Measurements from ENCODE around the gene CLOCK. TPM values are rescaled to one million over a fixed set of nuclear protein-coding genes. Genes with fewer than 3 reads are reported as not detected.

Gene CLOCK
- total and polyA plus RNA-seq, 2 of the 13 experiments (the other 11 are each of a cell fraction or from before 2014, with no cell fraction given), result 8.8 to 13.5 TPM

- intact Hi-C loops (cut with micrococcal nuclease; ENCODE audit: unreplicated experiment), result loop anchor here (5.0 kb wide), 1 partner anchor 77 kb away; the partner anchor contains the start of gene CLOCK
- DNase-seq (ENCODE audit: low spot score) (no peak), FAIRE-seq (no peak), ATAC-seq (no peak)
- TF ChIP-seq NR1H2 (CRISPR knock-in tag; IDR thresholded peaks at IDR 0.05; ENCODE audit: borderline replicate concordance, low read depth), result no peak
- no peak for TF ChIP-seq CBX5 (CRISPR knock-in tag; IDR thresholded peaks at IDR 0.05; ENCODE audit: borderline replicate concordance)
- no peak for TF ChIP-seq GTF3A (CRISPR knock-in tag; conservative IDR thresholded peaks at IDR 0.05)
- no peak for TF ChIP-seq MLLT10 (CRISPR knock-in tag; IDR thresholded peaks at IDR 0.05)
- TF ChIP-seq HNF4A (CRISPR knock-in tag; IDR thresholded peaks at IDR 0.05), result no peak
- no peak for TF ChIP-seq ZNF691 (CRISPR knock-in tag; IDR thresholded peaks at IDR 0.05; ENCODE audit: borderline replicate concordance, low read depth)
- TF ChIP-seq ATF7-NPFF (CRISPR knock-in tag; IDR thresholded peaks at IDR 0.05; ENCODE audit: low read depth), result no peak
- no peaks in the 10 kb centered on the region for H3K79me2 ChIP-seq (ENCODE audit: insufficient read depth, low read length)
- no TSS peak for BruUV-seq (replicated peaks)
- in situ Hi-C loops (cut with HindIII; ENCODE audit: extremely low pct_ligation_motif_present, low pct_unique_long_range_greater_than_20kb), result loop anchor here (25.0 kb wide), 1 partner anchor 267 kb away; no protein-coding TSS in a partner anchor
- CTCF ChIA-PET (ENCODE audit: low intra/inter-chr PET ratio, low total read pairs), result no interaction called here
- 96% methylated on average over 1 of the region's 1 CpG for WGBS (ENCODE audit: low lambda C conversion rate)
- no peak overlapping the region for H2AFZ ChIP-seq (ENCODE audit: low read length)
- H3K9ac ChIP-seq (ENCODE audit: insufficient read depth, low read depth, low read length), result no peak overlapping the region
- H3K9me3 ChIP-seq (ENCODE audit: low read length), result no peaks in the 10 kb centered on the region
- no peak overlapping the region for H3K27ac ChIP-seq (ENCODE audit: extremely low read length, insufficient read depth, low read length)
- H4K20me1 ChIP-seq (ENCODE audit: insufficient read depth, low read length), result no peaks in the 10 kb centered on the region
- no peak overlapping the region for H3K4me2 ChIP-seq (ENCODE audit: low read depth, low read length)
- H3K4me1 ChIP-seq (ENCODE audit: insufficient read depth, low read length), result no peaks in the 10 kb centered on the region
- no peaks in the 10 kb centered on the region for H3K27me3 ChIP-seq (ENCODE audit: control insufficient read depth in 1 of 2, insufficient read depth in 2 of 2, low read length in 2 of 2)
- peaks cover 4 to 15% of the 10 kb centered on the region in 2 experiments; a peak in 3 of 5 replicates for H3K36me3 ChIP-seq (replicated peaks in 1 of 2; ENCODE audit: control insufficient read depth in 1 of 2, insufficient read depth in 2 of 2, low read length in 2 of 2)
- no peak overlapping the region for H3K4me3 ChIP-seq (replicated peaks in 1 of 3; ENCODE audit: insufficient read depth in 1 of 3, low read depth in 2 of 3, low read length in 3 of 3)
- POLR2A ChIA-PET, result no interaction called here
Measured at GRCh38 chr4:55469979-55470378, 76.7 kb downstream of the CLOCK start.

DNA sequence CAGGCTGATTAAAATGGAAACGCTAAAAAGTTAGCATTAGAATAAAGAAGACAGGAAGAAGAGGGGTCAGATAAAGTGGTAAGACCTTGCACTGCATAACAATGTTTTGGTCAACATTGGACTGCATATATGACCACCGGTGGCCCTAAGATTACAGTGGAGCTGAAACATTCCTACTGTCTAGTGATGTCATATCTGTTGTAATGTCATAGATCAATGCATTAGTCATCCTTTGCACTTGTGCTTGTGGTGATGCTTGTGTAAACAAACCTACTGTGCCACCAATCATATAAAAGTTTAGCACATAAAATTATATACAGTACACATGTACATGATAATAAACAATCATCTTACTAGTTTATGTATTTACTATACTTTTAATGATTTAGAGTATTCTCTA, 78.0 kb downstream of the CLOCK start:
- Histone ChIP-seq H4K20me1 (ENCODE audit: insufficient read depth, low read length) (no peaks in the 10 kb centered on the region), H3K4me1 (ENCODE audit: insufficient read depth, low read length) (no peaks in the 10 kb centered on the region), H3K9ac (ENCODE audit: insufficient read depth, low read depth, low read length) (no peak overlapping the region), H3K79me2 (ENCODE audit: insufficient read depth, low read length) (no peaks in the 10 kb centered on the region), H3K4me3 (replicated peaks in 1 of 3; ENCODE audit: insufficient read depth in 1 of 3, low read depth in 2 of 3, low read length in 3 of 3) (no peak overlapping the region), H2AFZ (ENCODE audit: low read length) (no peak overlapping the region), H3K4me2 (ENCODE audit: low read depth, low read length) (no peak overlapping the region), H3K36me3 (replicated peaks in 1 of 2; ENCODE audit: control insufficient read depth in 1 of 2, insufficient read depth in 2 of 2, low read length in 2 of 2) (peaks cover 4 to 12% of the 10 kb centered on the region in 2 experiments; a peak in 3 of 5 replicates), H3K9me3 (ENCODE audit: low read length) (no peaks in the 10 kb centered on the region), H3K27me3 (ENCODE audit: control insufficient read depth in 1 of 2, insufficient read depth in 2 of 2, low read length in 2 of 2) (no peaks in the 10 kb centered on the region), H3K27ac (ENCODE audit: extremely low read length, insufficient read depth, low read length) (no peak overlapping the region)
- DNase-seq (ENCODE audit: low spot score) (peak; percentile 49), FAIRE-seq (no peak), ATAC-seq (no peak; the same call in 2 of the 3 replicates)
- in situ Hi-C loops (cut with HindIII; ENCODE audit: extremely low pct_ligation_motif_present, low pct_unique_long_range_greater_than_20kb) (loop anchor here (25.0 kb wide), 1 partner anchor 269 kb away; no protein-coding TSS in a partner anchor), intact Hi-C loops (cut with micrococcal nuclease; ENCODE audit: unreplicated experiment) (loop anchor here (5.0 kb wide), 1 partner anchor 79 kb away; the partner anchor contains the start of gene CLOCK)
- 84% methylated on average over 2 of the region's 2 CpGs for WGBS (ENCODE audit: low lambda C conversion rate)
- ChIA-PET CTCF (ENCODE audit: low intra/inter-chr PET ratio, low total read pairs) (no interaction called here), POLR2A (no interaction called here)
- no TSS peak for BruUV-seq (replicated peaks)
- TF ChIP-seq, protein P1, sequence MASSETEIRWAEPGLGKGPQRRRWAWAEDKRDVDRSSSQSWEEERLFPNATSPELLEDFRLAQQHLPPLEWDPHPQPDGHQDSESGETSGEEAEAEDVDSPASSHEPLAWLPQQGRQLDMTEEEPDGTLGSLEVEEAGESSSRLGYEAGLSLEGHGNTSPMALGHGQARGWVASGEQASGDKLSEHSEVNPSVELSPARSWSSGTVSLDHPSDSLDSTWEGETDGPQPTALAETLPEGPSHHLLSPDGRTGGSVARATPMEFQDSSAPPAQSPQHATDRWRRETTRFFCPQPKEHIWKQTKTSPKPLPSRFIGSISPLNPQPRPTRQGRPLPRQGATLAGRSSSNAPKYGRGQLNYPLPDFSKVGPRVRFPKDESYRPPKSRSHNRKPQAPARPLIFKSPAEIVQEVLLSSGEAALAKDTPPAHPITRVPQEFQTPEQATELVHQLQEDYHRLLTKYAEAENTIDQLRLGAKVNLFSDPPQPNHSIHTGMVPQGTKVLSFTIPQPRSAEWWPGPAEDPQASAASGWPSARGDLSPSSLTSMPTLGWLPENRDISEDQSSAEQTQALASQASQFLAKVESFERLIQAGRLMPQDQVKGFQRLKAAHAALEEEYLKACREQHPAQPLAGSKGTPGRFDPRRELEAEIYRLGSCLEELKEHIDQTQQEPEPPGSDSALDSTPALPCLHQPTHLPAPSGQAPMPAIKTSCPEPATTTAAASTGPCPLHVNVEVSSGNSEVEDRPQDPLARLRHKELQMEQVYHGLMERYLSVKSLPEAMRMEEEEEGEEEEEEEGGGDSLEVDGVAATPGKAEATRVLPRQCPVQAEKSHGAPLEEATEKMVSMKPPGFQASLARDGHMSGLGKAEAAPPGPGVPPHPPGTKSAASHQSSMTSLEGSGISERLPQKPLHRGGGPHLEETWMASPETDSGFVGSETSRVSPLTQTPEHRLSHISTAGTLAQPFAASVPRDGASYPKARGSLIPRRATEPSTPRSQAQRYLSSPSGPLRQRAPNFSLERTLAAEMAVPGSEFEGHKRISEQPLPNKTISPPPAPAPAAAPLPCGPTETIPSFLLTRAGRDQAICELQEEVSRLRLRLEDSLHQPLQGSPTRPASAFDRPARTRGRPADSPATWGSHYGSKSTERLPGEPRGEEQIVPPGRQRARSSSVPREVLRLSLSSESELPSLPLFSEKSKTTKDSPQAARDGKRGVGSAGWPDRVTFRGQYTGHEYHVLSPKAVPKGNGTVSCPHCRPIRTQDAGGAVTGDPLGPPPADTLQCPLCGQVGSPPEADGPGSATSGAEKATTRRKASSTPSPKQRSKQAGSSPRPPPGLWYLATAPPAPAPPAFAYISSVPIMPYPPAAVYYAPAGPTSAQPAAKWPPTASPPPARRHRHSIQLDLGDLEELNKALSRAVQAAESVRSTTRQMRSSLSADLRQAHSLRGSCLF (CRISPR knock-in tag; IDR thresholded peaks at IDR 0.05; ENCODE audit: borderline replicate concordance), result no peak
- TF ChIP-seq RORA (CRISPR knock-in tag; IDR thresholded peaks at IDR 0.05) (no peak), ZNF235 (CRISPR knock-in tag; IDR thresholded peaks at IDR 0.05; ENCODE audit: borderline replicate concordance) (no peak), ZMYM4 (CRISPR knock-in tag; IDR thresholded peaks at IDR 0.05) (no peak), CCAR2 (optimal IDR thresholded peaks at IDR 0.05; ENCODE audit: low read depth, low read length) (no peak)
- TF ChIP-seq, protein P2, sequence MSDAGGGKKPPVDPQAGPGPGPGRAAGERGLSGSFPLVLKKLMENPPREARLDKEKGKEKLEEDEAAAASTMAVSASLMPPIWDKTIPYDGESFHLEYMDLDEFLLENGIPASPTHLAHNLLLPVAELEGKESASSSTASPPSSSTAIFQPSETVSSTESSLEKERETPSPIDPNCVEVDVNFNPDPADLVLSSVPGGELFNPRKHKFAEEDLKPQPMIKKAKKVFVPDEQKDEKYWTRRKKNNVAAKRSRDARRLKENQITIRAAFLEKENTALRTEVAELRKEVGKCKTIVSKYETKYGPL (CRISPR knock-in tag; IDR thresholded peaks at IDR 0.05), result no peak
